Lung (tissue), 12 donors: Measurements from ENCODE around the gene GIT2. TPM values are rescaled to one million over a fixed set of nuclear protein-coding genes. Genes with fewer than 3 reads are reported as not detected.

ENCODE experiments used
- ATAC-seq: fragments of 200-7000 bp; cut with Tn5 transposase; one replicate; pipeline ENCODE4 v1.9.1; 2020; ENCODE audit warnings: moderate number of reproducible peaks; ENCODE audit not compliant: insufficient read depth, low FRiP score
- DNase-seq, 3 donors: peaks; one replicate each; pipeline ENCODE4 v3.0.0-alpha.2; 2013 to 2017
- H3K27ac ChIP-seq, 2 donors: one replicate each; pipeline ENCODE4 v1.5.1; 2013; ENCODE audit warnings: mild to moderate bottlenecking in 2 of 2, moderate library complexity in 2 of 2, control low read depth in 1 of 2, inconsistent platforms in 1 of 2, low read depth in 1 of 2, low read length in 1 of 2
- H3K27me3 ChIP-seq, 3 donors: one replicate each; pipeline ENCODE4 v1.5.1; 2013; ENCODE audit warnings: low read length in 2 of 3; ENCODE audit not compliant: control insufficient read depth in 3 of 3, insufficient read depth in 3 of 3
- H3K36me3 ChIP-seq, 4 donors: one replicate each; pipeline ENCODE4 v1.5.1; 2013; ENCODE audit warnings: low read length in 4 of 4, mild to moderate bottlenecking in 1 of 4, moderate library complexity in 1 of 4; ENCODE audit not compliant: control insufficient read depth in 4 of 4, insufficient read depth in 4 of 4
- H3K4me1 ChIP-seq, 5 donors: one replicate each; pipeline ENCODE4 v1.5.1; 2013; ENCODE audit warnings: low read length in 5 of 5, mild to moderate bottlenecking in 2 of 5, moderate library complexity in 1 of 5; ENCODE audit not compliant: control insufficient read depth in 5 of 5, insufficient read depth in 5 of 5
- H3K4me3 ChIP-seq: one replicate; pipeline ENCODE4 v1.5.1; 2013; ENCODE audit warnings: mild to moderate bottlenecking, control low read depth, moderate library complexity
- H3K9ac ChIP-seq, 2 donors: one replicate each; pipeline ENCODE4 v1.5.1; 2013; ENCODE audit warnings: low read length in 2 of 2, control low read depth in 1 of 2; ENCODE audit not compliant: insufficient read depth in 1 of 2
- H3K9me3 ChIP-seq, 4 donors: one replicate each; pipeline ENCODE4 v1.5.1; 2013; ENCODE audit warnings: low read length in 3 of 4, mild to moderate bottlenecking in 1 of 4, moderate library complexity in 1 of 4; ENCODE audit not compliant: control insufficient read depth in 4 of 4, insufficient read depth in 3 of 4
- WGBS, 2 donors: extraction: QIAGEN DNeasy Blood & Tissue Kit; methylation state at CpG; one replicate each; pipeline ENCODE4 v1.1.7; 2013; 5-methylcytosine and 5-hydroxymethylcytosine counted together
- polyA plus RNA-seq, 2 donors: library from polyadenylated mRNA; stranded (reverse); fragments of 200-250 nt; gene quantifications; one replicate each; pipeline ENCODE4 v1.2.1, GENCODE V29; 2013
- total RNA-seq, 2 donors: library from RNA; depleted of rRNA in 1 of 2; stranded (reverse); fragments of >200 nt in 1 of 2; gene quantifications; one replicate each; pipeline ENCODE4 v1.2.1, GENCODE V29; 2014 to 2021
- TF ChIP-seq, protein P1 (sequence below): IDR thresholded peaks from 2 replicates; pipeline ENCODE4 v1.5.1; 2012; ENCODE audit warnings: mild to moderate bottlenecking; ENCODE audit errors: control extremely low read depth, extremely low read depth
- donor health status: control.
- donor health status: control.
- donor health status: Bipolar disorder and iron deficiency.
- donor health status: healthy.
- donor health status: DM: yes; HTN: yes; CAD: no.

Gene GIT2
- total and polyA plus RNA-seq, 4 donors = 13.5 to 75.8 (median 40.1) TPM

DNA sequence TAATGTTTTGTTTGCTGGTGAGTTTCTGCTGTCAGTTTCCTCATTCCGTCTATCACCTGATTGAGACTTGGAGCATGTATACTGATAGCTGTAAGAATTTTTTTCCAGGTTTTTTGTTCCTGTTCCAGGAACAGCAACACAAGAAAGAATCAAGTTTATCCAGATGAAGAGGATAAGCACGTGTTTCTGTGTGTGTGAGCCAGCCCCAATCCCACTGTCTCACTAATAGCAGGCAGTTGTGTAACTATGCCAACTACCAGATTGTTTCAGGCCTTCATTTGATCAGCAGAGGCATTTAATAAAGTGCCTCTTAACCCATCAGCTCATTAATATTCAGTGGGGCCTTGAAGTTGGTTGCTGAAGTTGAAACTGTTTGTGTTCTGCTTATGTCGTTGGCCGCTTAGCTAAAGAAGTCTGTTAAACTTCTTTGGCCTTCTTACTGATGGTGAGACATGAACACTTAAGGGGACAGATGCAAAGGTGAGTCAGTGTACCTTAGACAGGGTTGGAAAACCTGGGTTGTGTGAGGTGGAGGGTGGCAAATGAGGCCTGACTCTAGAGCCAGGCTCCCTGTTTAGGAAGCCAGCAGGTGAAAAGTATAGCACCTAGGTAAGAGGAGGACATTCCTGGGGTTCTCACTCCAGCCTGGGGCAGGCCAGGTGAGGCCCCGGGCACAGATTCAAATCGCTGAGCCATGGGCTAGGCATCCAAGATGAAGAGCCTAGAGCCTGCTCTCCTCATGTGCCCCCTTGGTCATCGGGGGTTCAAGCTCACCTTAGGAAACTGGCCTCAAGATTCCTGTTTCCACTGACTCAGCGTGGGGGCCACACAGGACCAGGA is 6.7 kb upstream of the GIT2 start:
- peak; percentile 19 to 74 (median 72) for DNase-seq
- Histone ChIP-seq H3K4me3 (no peak overlapping the region), H3K9ac (peak overlapping the region in 1 of 2 donors; percentile 34), H3K36me3 (no peaks in the 10 kb centered on the region), H3K4me1 (peaks cover 3 to 20% (median 7%) of the 10 kb centered on the region in 5 donors), H3K27ac (peak overlapping the region; percentile 24 to 50), H3K27me3 (no peaks in the 10 kb centered on the region), H3K9me3 (no peaks in the 10 kb centered on the region)
- 71 to 78% methylated on average over 8 of the region's 8 CpGs for WGBS, 2 donors
- TF ChIP-seq, protein P1, sequence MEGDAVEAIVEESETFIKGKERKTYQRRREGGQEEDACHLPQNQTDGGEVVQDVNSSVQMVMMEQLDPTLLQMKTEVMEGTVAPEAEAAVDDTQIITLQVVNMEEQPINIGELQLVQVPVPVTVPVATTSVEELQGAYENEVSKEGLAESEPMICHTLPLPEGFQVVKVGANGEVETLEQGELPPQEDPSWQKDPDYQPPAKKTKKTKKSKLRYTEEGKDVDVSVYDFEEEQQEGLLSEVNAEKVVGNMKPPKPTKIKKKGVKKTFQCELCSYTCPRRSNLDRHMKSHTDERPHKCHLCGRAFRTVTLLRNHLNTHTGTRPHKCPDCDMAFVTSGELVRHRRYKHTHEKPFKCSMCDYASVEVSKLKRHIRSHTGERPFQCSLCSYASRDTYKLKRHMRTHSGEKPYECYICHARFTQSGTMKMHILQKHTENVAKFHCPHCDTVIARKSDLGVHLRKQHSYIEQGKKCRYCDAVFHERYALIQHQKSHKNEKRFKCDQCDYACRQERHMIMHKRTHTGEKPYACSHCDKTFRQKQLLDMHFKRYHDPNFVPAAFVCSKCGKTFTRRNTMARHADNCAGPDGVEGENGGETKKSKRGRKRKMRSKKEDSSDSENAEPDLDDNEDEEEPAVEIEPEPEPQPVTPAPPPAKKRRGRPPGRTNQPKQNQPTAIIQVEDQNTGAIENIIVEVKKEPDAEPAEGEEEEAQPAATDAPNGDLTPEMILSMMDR = no peak
- ATAC-seq = peak; percentile 6

DNA sequence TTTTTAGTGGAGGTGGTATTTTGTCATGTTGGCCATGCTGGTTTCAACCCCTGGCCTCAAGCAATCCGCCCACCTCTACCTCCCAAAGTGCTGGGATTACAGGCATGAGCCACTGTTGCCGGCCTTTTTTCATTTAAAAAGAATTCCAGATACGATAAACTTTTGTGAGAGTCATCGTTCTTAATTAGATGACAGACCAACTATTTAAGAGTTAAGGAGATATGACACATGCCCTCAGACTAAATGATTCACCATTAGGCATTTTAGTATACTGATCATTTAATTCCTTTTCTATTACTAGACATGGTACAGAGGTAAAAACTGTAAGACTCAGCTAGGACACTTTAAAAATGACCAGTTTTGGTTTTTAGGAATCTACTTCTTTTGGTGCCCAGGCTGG is 5.4 kb upstream of the GIT2 start:
- Histone ChIP-seq H3K9ac (no peak overlapping the region), H3K4me1 (peaks cover 3 to 20% (median 7%) of the 10 kb centered on the region in 5 donors), H3K4me3 (no peak overlapping the region), H3K27me3 (no peaks in the 10 kb centered on the region), H3K27ac (peak overlapping the region; percentile 7 to 18), H3K9me3 (no peaks in the 10 kb centered on the region), H3K36me3 (no peaks in the 10 kb centered on the region)
- DNase-seq (no peak), ATAC-seq (no peak)
- TF ChIP-seq, protein P1 = no peak
- WGBS, 2 donors = 85 to 93% methylated on average over 4 of the region's 4 CpGs

DNA sequence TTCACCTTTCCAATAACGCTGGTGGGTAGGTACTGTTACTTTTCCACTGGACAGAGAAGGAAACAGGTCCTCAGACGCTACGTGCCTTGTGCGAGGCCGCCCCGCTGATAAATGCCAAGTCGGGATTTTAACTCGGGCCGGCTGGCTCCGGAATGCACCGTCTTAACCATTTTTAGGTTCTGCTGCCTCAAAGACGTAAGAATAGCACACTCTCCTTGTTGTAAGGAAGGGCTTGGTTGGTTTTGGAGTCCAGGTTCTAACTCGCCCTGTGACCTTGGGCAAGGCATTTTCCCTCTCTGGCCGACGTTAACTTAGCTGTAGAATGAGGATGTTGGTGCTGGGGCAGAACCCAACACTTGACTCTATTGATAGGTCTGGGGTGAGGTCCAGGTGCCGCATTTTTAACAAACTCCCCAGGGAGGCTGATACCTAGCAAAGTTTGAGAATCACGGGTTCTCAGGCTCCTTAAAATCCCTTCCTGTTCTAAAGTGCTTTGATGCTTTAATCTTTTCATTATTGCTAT is 3.9 kb upstream of the GIT2 start:
- DNase-seq (peak; percentile 42 to 63 (median 55)), ATAC-seq (no peak)
- Histone ChIP-seq H3K9ac (peak overlapping the region; percentile 53 to 81), H3K9me3 (no peaks in the 10 kb centered on the region), H3K4me1 (peaks cover 3 to 26% (median 10%) of the 10 kb centered on the region in 5 donors), H3K4me3 (peak overlapping the region; percentile 95), H3K27me3 (no peaks in the 10 kb centered on the region), H3K27ac (peak overlapping the region; percentile 90 to 92), H3K36me3 (no peaks in the 10 kb centered on the region)
- 3 to 5% methylated on average over 17 of the region's 17 CpGs for WGBS, 2 donors
- TF ChIP-seq, protein P1 = no peak
